ENCODE data around the gene RXFP3. TPM values are rescaled to one million over a fixed set of nuclear protein-coding genes. Genes with fewer than 3 reads are reported as not detected.
"Not testable (repeated sequence)": the region's sequence is repeated elsewhere in the genome, so short reads cannot be mapped to it uniquely, and the experiment has no call there.

Gene RXFP3
- total RNA-seq, 1 experiment from 2014 or later: not detected

DNA sequence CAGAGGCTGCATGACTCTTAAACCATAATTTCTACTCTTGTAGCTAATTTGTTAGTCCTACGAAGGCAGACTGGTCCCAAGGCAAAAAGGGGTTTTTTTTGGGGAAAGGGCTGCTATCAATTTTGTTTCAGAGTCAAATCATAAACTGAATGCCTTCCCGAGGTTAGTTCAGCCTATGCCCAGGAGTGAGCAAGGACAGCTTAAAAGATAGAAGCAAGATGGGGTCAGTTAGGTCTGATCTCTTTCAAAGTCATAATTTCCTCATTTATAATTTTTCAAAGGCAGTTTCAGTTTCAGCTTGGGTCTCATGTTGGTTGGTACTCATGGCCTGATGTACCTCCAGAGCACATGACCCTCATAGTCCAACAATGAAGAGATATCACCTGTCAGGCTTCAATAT, 7.9 kb upstream of the RXFP3 start:
- H3K36me3 ChIP-seq: no peaks in the 10 kb centered on the region
- no peak overlapping the region for H3K4me3 ChIP-seq
- no peaks in the 10 kb centered on the region for H3K9me3 ChIP-seq
- H3K27me3 ChIP-seq: no peaks in the 10 kb centered on the region
- DNase-seq: no peak

GRCh38 chr5:33929925-33930690, 6.1 kb upstream of the RXFP3 start:
- Histone ChIP-seq H3K9me3 (no peaks in the 10 kb centered on the region), H3K4me3 (no peak overlapping the region), H3K36me3 (no peaks in the 10 kb centered on the region), H3K27me3 (peaks cover 1% of the 10 kb centered on the region)
- no peak for DNase-seq

GRCh38 chr5:33931136-33931535, 5.0 kb upstream of the RXFP3 start:
- Histone ChIP-seq H3K9me3 (no peaks in the 10 kb centered on the region), H3K27me3 (peaks cover 11% of the 10 kb centered on the region), H3K36me3 (no peaks in the 10 kb centered on the region), H3K4me3 (no peak overlapping the region)
- DNase-seq: no peak

GRCh38 chr5:33933723-33934169, 2.4 kb upstream of the RXFP3 start:
- no peak for DNase-seq
- Histone ChIP-seq H3K36me3 (no peaks in the 10 kb centered on the region), H3K9me3 (no peaks in the 10 kb centered on the region), H3K4me3 (no peak overlapping the region), H3K27me3 (peaks cover 38% of the 10 kb centered on the region)

DNA sequence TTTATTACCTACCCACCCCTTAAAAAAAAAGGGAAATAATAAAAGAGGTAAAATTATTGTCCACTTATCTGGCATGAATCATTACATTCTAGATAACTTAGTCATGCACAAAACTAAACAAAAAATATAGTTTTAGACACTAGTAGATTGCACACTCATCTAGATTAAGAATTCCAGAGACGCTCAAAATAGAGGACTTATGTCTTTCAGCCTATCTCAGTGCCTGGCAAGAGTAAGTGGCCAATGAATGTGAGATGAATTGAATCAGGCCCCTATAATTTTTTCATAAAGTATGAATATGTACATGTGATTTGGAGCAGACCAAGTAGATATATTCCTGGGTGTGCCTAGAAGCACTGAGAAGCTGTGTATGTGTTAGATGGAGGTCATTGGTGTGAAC, 2.0 kb upstream of the RXFP3 start:
- Histone ChIP-seq H3K27me3 (peaks cover 40% of the 10 kb centered on the region), H3K36me3 (no peaks in the 10 kb centered on the region), H3K4me3 (no peak overlapping the region), H3K9me3 (no peaks in the 10 kb centered on the region)
- no peak for DNase-seq

DNA sequence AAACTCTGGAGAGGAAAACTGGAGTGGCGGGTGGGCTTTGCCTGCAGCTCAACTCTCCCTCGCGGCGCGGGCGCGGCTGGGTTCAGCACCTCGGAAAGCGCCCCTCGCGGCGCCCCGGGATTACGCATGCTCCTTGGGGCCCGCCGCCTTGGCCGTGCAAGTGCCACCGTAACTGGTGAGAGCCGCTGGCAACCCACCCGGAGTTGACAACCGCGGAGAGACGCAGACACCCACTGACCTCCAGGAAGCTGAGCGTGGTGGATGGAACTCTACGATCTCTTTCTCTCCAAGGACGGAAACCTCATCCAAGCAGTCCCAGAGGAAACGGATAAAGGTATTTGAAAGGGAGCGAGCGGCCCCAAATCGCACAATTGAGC, 194 bp upstream of the RXFP3 start:
- Histone ChIP-seq H3K36me3 (no peaks in the 10 kb centered on the region), H3K4me3 (no peak overlapping the region), H3K27me3 (peaks cover 52% of the 10 kb centered on the region), H3K9me3 (no peaks in the 10 kb centered on the region)
- DNase-seq: peak; percentile 24

- no peak overlapping the region for H3K4me3 ChIP-seq
Observed at GRCh38 chr5:33937017-33937706, 976 bp downstream of the RXFP3 start.

GRCh38 chr5:33937707-33938506, 1.7 kb downstream of the RXFP3 start:
- Histone ChIP-seq H3K9me3 (no peaks in the 10 kb centered on the region), H3K4me3 (no peak overlapping the region), H3K27me3 (peaks cover 62% of the 10 kb centered on the region), H3K36me3 (no peaks in the 10 kb centered on the region)
- no peak for DNase-seq

More at GRCh38 chr5:33937017-33937706, 976 bp downstream of the RXFP3 start:
- DNase-seq: no peak
- Histone ChIP-seq H3K9me3 (no peaks in the 10 kb centered on the region), H3K36me3 (no peaks in the 10 kb centered on the region), H3K27me3 (peaks cover 59% of the 10 kb centered on the region)

- H3K27me3 ChIP-seq: peaks cover 64% of the 10 kb centered on the region
- no peak overlapping the region for H3K4me3 ChIP-seq
- no peaks in the 10 kb centered on the region for H3K36me3 ChIP-seq
- H3K9me3 ChIP-seq: no peaks in the 10 kb centered on the region
- DNase-seq: no peak
Observed at GRCh38 chr5:33938507-33938796, 2.3 kb downstream of the RXFP3 start.

DNA sequence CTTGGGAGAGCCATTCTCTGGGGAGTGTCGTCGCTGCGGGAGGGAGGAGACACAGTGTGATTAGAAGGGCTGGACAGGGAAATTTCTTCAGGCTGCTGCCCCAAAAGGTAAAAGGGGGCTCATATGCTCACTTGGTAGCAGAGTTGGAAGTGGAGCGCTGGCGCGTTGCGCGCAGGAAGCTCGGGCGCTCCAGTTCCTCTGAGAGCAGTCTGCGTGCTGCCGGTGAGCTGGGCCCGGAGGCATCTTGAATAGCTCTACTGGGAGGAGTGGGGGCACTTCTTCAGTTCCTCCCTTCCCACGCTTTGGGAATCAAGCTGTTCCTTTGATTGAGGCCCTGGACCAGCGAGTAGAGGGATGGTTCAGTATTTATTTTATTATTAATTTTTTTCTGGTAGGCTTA, 2.7 kb downstream of the RXFP3 start:
- Histone ChIP-seq H3K9me3 (no peaks in the 10 kb centered on the region), H3K36me3 (no peaks in the 10 kb centered on the region), H3K27me3 (peaks cover 66% of the 10 kb centered on the region), H3K4me3 (no peak overlapping the region)
- DNase-seq: no peak

DNA sequence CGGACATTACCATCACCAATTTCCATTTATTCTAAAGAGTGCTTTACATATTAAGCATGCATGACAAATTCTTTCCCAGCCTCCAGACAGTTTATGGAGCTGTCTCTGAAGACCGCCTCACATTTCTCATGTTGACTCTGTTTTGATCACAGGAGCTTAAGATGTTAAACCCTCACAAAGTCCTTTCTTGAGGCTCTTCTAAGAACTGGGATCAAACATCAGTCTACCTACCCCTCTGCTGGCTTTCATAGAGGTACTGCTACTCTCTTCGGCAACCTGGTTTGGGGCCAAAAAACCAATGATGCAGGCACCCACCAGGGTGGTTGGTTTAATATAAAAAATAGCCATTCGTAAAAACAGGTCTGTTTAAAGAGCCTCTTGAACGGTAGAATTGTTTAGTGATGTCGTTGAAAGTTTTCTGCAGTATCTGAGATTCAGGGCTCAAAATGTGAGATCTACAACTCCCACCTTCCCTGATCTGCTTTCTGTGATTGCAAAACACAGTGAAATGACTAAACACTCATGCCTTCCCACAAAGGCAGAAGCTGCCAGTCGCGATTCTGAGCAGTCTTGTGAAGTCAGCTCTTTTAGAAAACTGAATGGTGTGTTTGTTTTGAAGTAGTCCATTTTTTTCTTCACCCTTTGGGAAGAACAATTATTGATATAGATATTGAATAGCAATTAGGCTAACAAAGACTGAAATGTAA, 3.5 kb downstream of the RXFP3 start:
- Histone ChIP-seq H3K27me3 (peaks cover 66% of the 10 kb centered on the region), H3K4me3 (no peak overlapping the region), H3K9me3 (no peaks in the 10 kb centered on the region), H3K36me3 (no peaks in the 10 kb centered on the region)
- no peak for DNase-seq

- peaks cover 60% of the 10 kb centered on the region for H3K27me3 ChIP-seq
- DNase-seq: no peak
- no peaks in the 10 kb centered on the region for H3K36me3 ChIP-seq
- H3K9me3 ChIP-seq: no peaks in the 10 kb centered on the region
- H3K4me3 ChIP-seq: no peak overlapping the region
Observed at GRCh38 chr5:33941090-33941489, 4.9 kb downstream of the RXFP3 start.

DNA sequence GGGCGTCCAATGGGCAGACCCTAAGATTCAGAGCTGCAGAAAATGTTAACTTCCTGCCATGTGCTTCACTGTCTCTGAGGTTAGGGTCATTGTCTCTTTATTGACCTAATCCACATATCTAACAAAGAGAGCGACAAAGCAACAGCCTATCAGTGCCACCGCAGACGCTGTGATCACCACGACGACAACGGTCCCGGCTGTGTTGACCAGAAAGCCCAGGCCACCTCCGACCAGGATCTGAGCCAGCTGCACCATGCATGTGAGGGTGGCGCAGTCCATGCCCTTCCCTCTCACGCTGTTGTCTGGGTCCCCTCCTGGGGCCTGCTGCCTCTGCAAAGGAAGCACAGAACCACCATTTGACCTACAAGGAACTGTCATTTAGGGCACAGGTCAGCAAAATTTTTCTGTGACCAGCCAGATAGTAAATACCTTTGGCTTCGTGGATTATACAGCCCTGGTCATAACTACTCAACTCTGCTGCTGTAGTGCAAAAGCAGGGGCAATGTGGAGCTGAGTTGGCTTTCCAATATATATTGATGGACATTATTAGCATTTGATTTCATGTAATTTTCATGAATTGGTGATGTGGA, 8.5 kb downstream of the RXFP3 start:
- peaks cover 27% of the 10 kb centered on the region for H3K27me3 ChIP-seq
- H3K4me3 ChIP-seq: no peak overlapping the region
- H3K36me3 ChIP-seq: no peaks in the 10 kb centered on the region
- H3K9me3 ChIP-seq: no peaks in the 10 kb centered on the region
- DNase-seq: no peak

DNA sequence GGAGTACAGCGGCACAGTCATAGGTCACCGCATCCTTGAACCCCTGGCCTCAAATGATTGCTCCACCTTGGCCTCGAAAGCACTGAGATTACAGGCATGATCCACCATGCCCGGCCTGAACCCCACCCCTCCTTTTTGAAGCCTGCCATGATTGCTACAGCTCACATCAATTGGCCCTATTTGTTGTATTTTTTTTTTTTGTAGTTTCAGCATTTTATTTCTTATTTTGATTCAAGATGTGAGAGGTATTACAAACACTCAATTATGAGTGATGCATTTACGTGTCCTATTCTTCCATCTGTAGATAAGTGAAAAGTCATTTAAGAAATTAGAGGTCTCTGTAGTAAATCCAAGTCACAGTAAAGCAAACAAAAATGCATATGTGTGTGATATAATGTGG, 16.0 kb downstream of the RXFP3 start:
- H3K36me3 ChIP-seq, H3K27me3 ChIP-seq, DNase-seq, H3K9me3 ChIP-seq, H3K4me3 ChIP-seq: not testable (repeated sequence)

DNA sequence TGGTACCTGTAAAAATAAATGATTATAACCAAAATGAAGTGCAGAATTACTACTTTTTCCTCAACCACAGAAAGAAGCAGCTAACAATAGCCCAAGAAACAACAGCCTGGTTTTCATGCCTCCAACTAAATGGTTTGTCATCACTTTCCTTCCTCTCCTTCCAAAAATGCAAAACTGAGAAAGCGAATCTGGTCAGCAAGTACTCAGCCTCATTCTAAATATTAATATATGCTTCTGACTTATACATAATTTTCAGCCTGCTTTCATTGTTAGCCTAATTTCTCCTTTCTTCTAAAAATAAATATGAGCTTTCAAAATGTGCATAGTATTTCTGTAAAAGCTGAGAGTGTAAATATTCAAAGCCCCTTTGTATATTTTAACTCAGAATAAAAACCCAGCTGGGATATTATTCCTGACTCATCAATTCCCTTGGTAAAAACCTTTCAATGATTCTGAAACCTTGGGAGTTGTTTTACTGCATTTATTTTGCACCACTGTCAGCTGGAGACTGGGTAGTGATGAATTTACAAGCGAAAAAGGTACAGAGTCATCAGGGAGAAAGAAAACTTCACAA, 21.5 kb downstream of the RXFP3 start:
- no peaks in the 10 kb centered on the region; the same call in 1 of the 2 replicates for H3K9me3 ChIP-seq
- DNase-seq: no peak
- H3K4me3 ChIP-seq: no peak overlapping the region
- no peaks in the 10 kb centered on the region for H3K36me3 ChIP-seq
- H3K27me3 ChIP-seq: peaks cover 3% of the 10 kb centered on the region; the same call in 1 of the 2 replicates

GRCh38 chr5:33958176-33958575, 22.0 kb downstream of the RXFP3 start:
- no peak for DNase-seq
- Histone ChIP-seq H3K36me3 (no peaks in the 10 kb centered on the region), H3K27me3 (peaks cover 3% of the 10 kb centered on the region; the same call in 1 of the 2 replicates), H3K9me3 (no peaks in the 10 kb centered on the region; the same call in 1 of the 2 replicates), H3K4me3 (no peak overlapping the region)
